ENCODE measurements around the gene EPHB2.
A peak's percentile ranks its signal among the peaks of the same experiment; 100 is the strongest.

Gene EPHB2

GRCh38 chr1:22949822-22950331, 239.2 kb downstream of the EPHB2 start:
- Histone ChIP-seq H3K27me3 (ENCODE audit: control insufficient read depth, insufficient read depth, low read length) (peaks cover 66% of the 10 kb centered on the region), H3K36me3 (ENCODE audit: insufficient read depth, low read length) (no peaks in the 10 kb centered on the region)

DNA sequence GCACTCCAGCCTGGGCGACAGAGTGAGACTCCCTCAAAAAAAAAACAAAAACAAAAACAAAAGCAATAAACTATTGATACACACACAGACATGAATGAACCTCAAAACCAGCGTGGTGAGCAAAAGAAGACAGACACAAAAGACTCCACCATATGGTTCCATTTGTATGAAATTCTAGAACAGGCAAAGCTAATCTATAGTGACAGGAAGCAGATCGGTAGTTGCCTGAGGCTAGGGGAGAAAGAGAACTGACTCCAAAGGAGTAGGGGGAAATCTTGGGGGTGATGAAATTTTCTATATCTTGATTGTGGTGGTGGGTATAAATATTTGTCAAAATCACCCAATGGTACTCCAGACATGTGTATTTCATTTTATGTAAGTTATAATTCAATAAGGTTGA, 241.2 kb downstream of the EPHB2 start:
- H3K4me1 ChIP-seq (ENCODE audit: control insufficient read depth, insufficient read depth, low read length), result no peaks in the 10 kb centered on the region

More at GRCh38 chr1:22949822-22950331, 239.2 kb downstream of the EPHB2 start:
- no peak overlapping the region for H3K4me2 ChIP-seq (ENCODE audit: low read length)
- H3K9me3 ChIP-seq (replicated peaks; ENCODE audit: low read length), result no peaks in the 10 kb centered on the region
- H3K9ac ChIP-seq (ENCODE audit: low read depth, low read length), result no peak overlapping the region
- no peaks in the 10 kb centered on the region for H3K4me1 ChIP-seq (ENCODE audit: control insufficient read depth, insufficient read depth, low read length)
- no peak overlapping the region for H3K4me3 ChIP-seq (ENCODE audit: low read length)

DNA sequence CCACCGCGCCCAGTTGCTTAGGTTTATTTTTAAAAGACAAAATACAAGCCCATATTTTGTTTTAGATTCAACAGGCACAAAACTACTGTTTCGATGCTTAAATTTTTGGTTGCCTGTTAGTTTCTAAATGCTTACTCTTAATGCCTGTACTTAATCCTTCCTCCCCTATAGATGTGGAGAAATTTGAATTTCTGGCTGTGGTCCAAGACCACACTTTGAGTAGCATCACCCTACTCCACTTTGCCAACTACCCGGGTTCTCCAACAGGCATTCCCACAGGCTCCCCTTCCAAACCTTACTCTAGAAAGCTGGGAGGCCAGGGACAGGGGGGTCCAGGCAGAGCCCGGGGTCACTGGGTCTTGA, 242.0 kb downstream of the EPHB2 start:
- Histone ChIP-seq H3K9me3 (replicated peaks; ENCODE audit: low read length) (no peaks in the 10 kb centered on the region), H3K27me3 (ENCODE audit: control insufficient read depth, insufficient read depth, low read length) (peaks cover 73% of the 10 kb centered on the region), H3K9ac (ENCODE audit: low read depth, low read length) (no peak overlapping the region), H3K4me1 (ENCODE audit: control insufficient read depth, insufficient read depth, low read length) (no peaks in the 10 kb centered on the region), H3K4me3 (ENCODE audit: low read length) (no peak overlapping the region), H3K4me2 (ENCODE audit: low read length) (no peak overlapping the region), H3K36me3 (ENCODE audit: insufficient read depth, low read length) (no peaks in the 10 kb centered on the region)

More for the DNA sequence above, 241.2 kb downstream of the EPHB2 start:
- Histone ChIP-seq H3K4me2 (ENCODE audit: low read length) (no peak overlapping the region), H3K9me3 (replicated peaks; ENCODE audit: low read length) (no peaks in the 10 kb centered on the region), H3K36me3 (ENCODE audit: insufficient read depth, low read length) (no peaks in the 10 kb centered on the region), H3K4me3 (ENCODE audit: low read length) (no peak overlapping the region), H3K27me3 (ENCODE audit: control insufficient read depth, insufficient read depth, low read length) (peaks cover 74% of the 10 kb centered on the region), H3K9ac (ENCODE audit: low read depth, low read length) (no peak overlapping the region)

GRCh38 chr1:22953057-22953739, 242.6 kb downstream of the EPHB2 start:
- Histone ChIP-seq H3K4me2 (ENCODE audit: low read length) (peak overlapping the region; percentile 15), H3K4me3 (ENCODE audit: low read length) (no peak overlapping the region), H3K4me1 (ENCODE audit: control insufficient read depth, insufficient read depth, low read length) (no peaks in the 10 kb centered on the region), H3K27me3 (ENCODE audit: control insufficient read depth, insufficient read depth, low read length) (peaks cover 70% of the 10 kb centered on the region), H3K9ac (ENCODE audit: low read depth, low read length) (no peak overlapping the region), H3K36me3 (ENCODE audit: insufficient read depth, low read length) (no peaks in the 10 kb centered on the region), H3K9me3 (replicated peaks; ENCODE audit: low read length) (no peaks in the 10 kb centered on the region)

GRCh38 chr1:22953740-22954141, 243.1 kb downstream of the EPHB2 start:
- Histone ChIP-seq H3K4me3 (ENCODE audit: low read length) (no peak overlapping the region), H3K27me3 (ENCODE audit: control insufficient read depth, insufficient read depth, low read length) (peaks cover 68% of the 10 kb centered on the region), H3K4me1 (ENCODE audit: control insufficient read depth, insufficient read depth, low read length) (no peaks in the 10 kb centered on the region), H3K36me3 (ENCODE audit: insufficient read depth, low read length) (no peaks in the 10 kb centered on the region), H3K9me3 (replicated peaks; ENCODE audit: low read length) (no peaks in the 10 kb centered on the region), H3K9ac (ENCODE audit: low read depth, low read length) (no peak overlapping the region), H3K4me2 (ENCODE audit: low read length) (peak overlapping the region; percentile 15)

- Histone ChIP-seq H3K27me3 (ENCODE audit: control insufficient read depth, insufficient read depth, low read length) (peaks cover 66% of the 10 kb centered on the region), H3K4me3 (ENCODE audit: low read length) (no peak overlapping the region)
Observed at GRCh38 chr1:22955146-22955545, 244.5 kb downstream of the EPHB2 start.

DNA sequence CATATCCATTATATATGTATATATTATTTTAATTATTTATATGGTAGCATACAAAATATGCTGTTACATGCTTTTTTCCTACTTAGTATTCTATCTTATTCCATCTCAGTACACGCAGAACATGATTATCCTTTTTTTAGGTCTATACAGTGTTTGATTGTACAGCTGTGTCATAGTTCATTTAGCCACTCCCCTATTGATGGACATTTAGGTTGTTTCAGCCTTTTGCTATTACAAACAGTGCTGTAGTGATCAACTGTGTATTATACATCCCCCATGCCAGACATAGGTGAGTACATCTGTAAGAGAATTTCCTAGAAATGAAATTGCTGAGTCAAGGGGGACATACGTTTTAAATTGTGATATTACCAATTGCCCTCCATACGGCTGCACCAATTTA, 246.4 kb downstream of the EPHB2 start:
- H3K4me2 ChIP-seq (ENCODE audit: low read length), result no peak overlapping the region
- no peaks in the 10 kb centered on the region for H3K36me3 ChIP-seq (ENCODE audit: insufficient read depth, low read length)
- no peak overlapping the region for H3K9ac ChIP-seq (ENCODE audit: low read depth, low read length)
- peaks cover 61% of the 10 kb centered on the region for H3K27me3 ChIP-seq (ENCODE audit: control insufficient read depth, insufficient read depth, low read length)
- H3K9me3 ChIP-seq (replicated peaks; ENCODE audit: low read length), result no peaks in the 10 kb centered on the region
- H3K4me1 ChIP-seq (ENCODE audit: control insufficient read depth, insufficient read depth, low read length), result no peaks in the 10 kb centered on the region
- H3K4me3 ChIP-seq (ENCODE audit: low read length), result no peak overlapping the region

More at GRCh38 chr1:22955146-22955545, 244.5 kb downstream of the EPHB2 start:
- Histone ChIP-seq H3K9ac (ENCODE audit: low read depth, low read length) (no peak overlapping the region), H3K4me1 (ENCODE audit: control insufficient read depth, insufficient read depth, low read length) (no peaks in the 10 kb centered on the region), H3K9me3 (replicated peaks; ENCODE audit: low read length) (no peaks in the 10 kb centered on the region), H3K4me2 (ENCODE audit: low read length) (no peak overlapping the region), H3K36me3 (ENCODE audit: insufficient read depth, low read length) (no peaks in the 10 kb centered on the region)

DNA sequence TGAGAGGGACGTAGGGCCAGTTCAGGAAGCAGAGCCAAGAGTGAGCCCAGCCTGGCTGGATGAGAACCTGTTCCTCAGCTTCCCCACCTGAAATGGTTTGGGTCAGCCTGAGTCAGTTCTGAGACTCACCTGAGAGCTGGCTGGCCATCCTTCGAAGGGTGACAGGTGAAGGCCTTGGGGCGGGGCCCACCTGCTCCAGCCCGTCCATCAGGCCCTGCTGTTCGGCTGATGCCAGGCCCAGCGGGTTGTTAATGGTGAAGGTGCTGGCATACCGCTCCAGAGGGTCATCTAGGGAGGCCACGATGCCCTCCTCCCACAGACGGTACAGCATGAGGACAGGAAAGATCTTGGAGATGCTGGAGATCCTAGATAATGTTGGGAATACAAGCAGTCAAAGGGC, 247.9 kb downstream of the EPHB2 start:
- no peak overlapping the region for H3K4me3 ChIP-seq (ENCODE audit: low read length)

DNA sequence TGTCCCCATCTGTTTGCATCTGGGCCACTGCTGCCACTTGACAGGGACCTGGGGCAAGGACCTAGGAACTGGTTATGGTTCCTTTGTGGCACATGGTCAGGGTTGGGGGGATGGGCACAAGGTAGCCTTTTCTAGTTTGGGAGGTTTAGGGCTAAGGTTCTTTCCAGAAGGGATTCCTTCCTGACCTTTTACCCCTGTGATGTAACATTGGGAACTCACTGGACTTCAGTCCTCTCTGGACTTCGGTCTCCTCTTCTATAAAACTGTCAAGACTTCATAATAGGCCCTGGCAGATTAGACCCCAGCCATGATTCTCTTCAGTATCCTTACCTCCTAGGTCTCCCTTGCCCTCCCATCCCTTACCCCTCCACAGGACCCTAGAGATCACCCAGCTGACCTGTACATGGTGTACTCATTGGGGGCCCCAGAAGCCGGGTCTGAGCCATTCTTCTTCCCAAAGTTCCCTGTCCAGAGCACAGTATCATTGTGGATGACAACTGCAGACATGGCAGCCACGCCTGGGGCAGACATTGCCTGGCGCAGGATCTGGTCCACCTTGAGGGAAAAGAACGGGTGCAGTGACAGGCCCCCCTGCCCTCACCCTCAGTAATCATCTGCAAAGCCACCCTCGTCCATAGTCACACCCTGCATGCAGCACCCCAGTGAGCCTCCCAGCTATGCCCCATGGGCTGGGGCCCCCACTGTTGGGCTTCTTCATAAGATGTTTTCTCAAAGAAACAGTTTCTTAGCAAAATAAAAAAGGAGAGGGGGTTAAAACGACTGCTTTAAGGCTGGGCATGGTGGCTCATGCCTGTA, 249.1 kb downstream of the EPHB2 start:
- Histone ChIP-seq H3K27me3 (ENCODE audit: control insufficient read depth, insufficient read depth, low read length) (peaks cover 45% of the 10 kb centered on the region), H3K9me3 (replicated peaks; ENCODE audit: low read length) (no peaks in the 10 kb centered on the region), H3K4me2 (ENCODE audit: low read length) (no peak overlapping the region), H3K4me3 (ENCODE audit: low read length) (no peak overlapping the region), H3K9ac (ENCODE audit: low read depth, low read length) (no peak overlapping the region), H3K36me3 (ENCODE audit: insufficient read depth, low read length) (no peaks in the 10 kb centered on the region), H3K4me1 (ENCODE audit: control insufficient read depth, insufficient read depth, low read length) (no peaks in the 10 kb centered on the region)

More for the DNA sequence above, 247.9 kb downstream of the EPHB2 start:
- H3K36me3 ChIP-seq (ENCODE audit: insufficient read depth, low read length), result no peaks in the 10 kb centered on the region
- peaks cover 57% of the 10 kb centered on the region for H3K27me3 ChIP-seq (ENCODE audit: control insufficient read depth, insufficient read depth, low read length)
- no peaks in the 10 kb centered on the region for H3K4me1 ChIP-seq (ENCODE audit: control insufficient read depth, insufficient read depth, low read length)
- no peak overlapping the region for H3K9ac ChIP-seq (ENCODE audit: low read depth, low read length)
- no peak overlapping the region for H3K4me2 ChIP-seq (ENCODE audit: low read length)
- H3K9me3 ChIP-seq (replicated peaks; ENCODE audit: low read length), result no peaks in the 10 kb centered on the region

- no peaks in the 10 kb centered on the region for H3K36me3 ChIP-seq (ENCODE audit: insufficient read depth, low read length)
- H3K9me3 ChIP-seq (replicated peaks; ENCODE audit: low read length), result peaks cover 8% of the 10 kb centered on the region
- H3K4me3 ChIP-seq (ENCODE audit: low read length), result no peak overlapping the region
- no peaks in the 10 kb centered on the region for H3K4me1 ChIP-seq (ENCODE audit: control insufficient read depth, insufficient read depth, low read length)
- no peak overlapping the region for H3K9ac ChIP-seq (ENCODE audit: low read depth, low read length)
- H3K4me2 ChIP-seq (ENCODE audit: low read length), result no peak overlapping the region
- H3K27me3 ChIP-seq (ENCODE audit: control insufficient read depth, insufficient read depth, low read length), result peaks cover 36% of the 10 kb centered on the region
Observed at GRCh38 chr1:22962558-22962957, 251.9 kb downstream of the EPHB2 start.

GRCh38 chr1:22963044-22963677, 252.5 kb downstream of the EPHB2 start:
- peaks cover 8% of the 10 kb centered on the region for H3K9me3 ChIP-seq (replicated peaks; ENCODE audit: low read length)
- H3K27me3 ChIP-seq (ENCODE audit: control insufficient read depth, insufficient read depth, low read length), result peaks cover 40% of the 10 kb centered on the region
- H3K4me2 ChIP-seq (ENCODE audit: low read length), result no peak overlapping the region
- no peaks in the 10 kb centered on the region for H3K36me3 ChIP-seq (ENCODE audit: insufficient read depth, low read length)
- no peak overlapping the region for H3K9ac ChIP-seq (ENCODE audit: low read depth, low read length)
- H3K4me3 ChIP-seq (ENCODE audit: low read length), result no peak overlapping the region
- no peaks in the 10 kb centered on the region for H3K4me1 ChIP-seq (ENCODE audit: control insufficient read depth, insufficient read depth, low read length)
